ENCODE results near the gene MFRP.

The MFRP gene

GRCh38 chr11:119336744-119337469 is 9.6 kb downstream of the MFRP start:
- no peak for DNase-seq

- DNase-seq, result no peak
Measured at GRCh38 chr11:119335655-119336543, 10.6 kb downstream of the MFRP start.

GRCh38 chr11:119335091-119335654 is 11.3 kb downstream of the MFRP start:
- DNase-seq, result no peak

- DNase-seq, result peak; percentile 89
Measured at GRCh38 chr11:119334174-119334930, 12.2 kb downstream of the MFRP start, which contains the start of gene RNF26. Gene RNF26 (plus strand): TSS chr11:119334527. CDS start chr11:119335123, 596 bp downstream.

DNA sequence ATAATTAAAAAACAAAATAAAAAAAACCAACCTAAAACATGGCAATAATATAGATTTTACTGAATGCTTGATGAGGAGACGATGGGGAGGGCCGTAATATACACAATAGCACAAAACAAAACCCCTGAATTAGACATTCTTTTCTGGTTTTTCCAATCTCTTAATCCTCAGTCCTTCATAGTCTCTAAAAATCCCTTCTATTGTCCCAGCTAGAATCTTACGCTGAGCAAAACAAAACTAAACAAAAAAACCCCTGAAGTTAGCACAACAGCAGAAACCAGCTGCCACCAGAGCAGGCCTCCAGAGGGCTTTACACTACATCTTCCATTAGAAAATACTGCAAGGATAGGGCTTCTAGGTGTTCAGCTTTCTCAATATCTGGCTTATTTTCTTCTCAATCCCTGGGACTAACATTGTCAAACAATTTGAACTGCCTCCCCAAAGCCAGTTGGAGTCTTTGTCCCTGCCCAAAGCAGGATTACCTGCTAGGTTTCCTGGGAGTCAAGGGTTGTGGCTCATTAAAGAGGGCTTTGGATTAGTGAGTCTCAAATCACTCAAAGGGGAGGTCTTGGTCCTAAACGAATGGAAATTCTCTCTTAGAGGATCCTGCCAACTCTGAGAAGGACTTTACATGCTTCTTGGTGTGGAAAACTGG is 14.3 kb downstream of the MFRP start:
- DNase-seq, result no peak

DNA sequence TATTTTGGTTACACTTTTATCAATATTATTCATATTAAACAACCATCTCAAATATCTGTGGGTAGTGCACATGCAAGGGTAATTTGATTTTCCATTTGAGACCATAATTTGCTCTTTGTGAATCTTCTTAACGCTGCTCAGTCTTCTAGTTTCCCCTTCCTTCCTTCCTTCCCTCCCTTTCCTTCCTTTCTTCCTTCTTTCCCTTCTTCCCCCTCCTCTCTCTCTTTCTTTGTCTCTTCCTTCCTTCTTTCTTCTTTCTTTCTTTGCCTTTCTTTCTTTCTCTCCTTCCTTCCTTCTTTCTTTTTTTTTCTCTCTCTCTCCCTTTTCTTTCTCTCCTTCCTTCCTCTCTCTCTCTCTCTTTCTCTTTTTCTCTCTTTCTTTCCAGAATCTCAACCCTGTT is 16.3 kb downstream of the MFRP start:
- DNase-seq, result no peak

DNA sequence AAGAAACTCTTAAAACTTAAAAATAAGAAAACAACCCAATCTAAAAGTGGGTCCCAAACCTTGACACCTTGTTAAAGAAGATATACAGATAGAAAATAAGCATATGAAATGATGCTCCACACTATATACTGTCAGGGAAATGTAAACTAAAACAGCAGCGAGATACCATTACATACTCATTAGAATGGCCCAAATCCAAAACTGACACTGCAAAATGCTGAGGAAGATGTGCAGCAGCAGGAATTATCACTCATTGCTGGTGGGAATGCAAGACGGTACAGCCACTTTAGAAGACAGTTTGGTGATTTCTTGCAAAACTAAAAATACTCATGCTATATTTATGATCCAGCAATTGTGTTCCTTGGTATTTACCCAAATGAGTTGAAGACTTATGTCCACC is 17.2 kb downstream of the MFRP start:
- DNase-seq, result no peak

- DNase-seq, result no peak
Measured at GRCh38 chr11:119324189-119324588, 22.3 kb downstream of the MFRP start.

GRCh38 chr11:119323532-119324033 is 22.9 kb downstream of the MFRP start:
- peak; percentile 77 for DNase-seq

GRCh38 chr11:119322921-119323531 is 23.5 kb downstream of the MFRP start:
- no peak for DNase-seq

DNA sequence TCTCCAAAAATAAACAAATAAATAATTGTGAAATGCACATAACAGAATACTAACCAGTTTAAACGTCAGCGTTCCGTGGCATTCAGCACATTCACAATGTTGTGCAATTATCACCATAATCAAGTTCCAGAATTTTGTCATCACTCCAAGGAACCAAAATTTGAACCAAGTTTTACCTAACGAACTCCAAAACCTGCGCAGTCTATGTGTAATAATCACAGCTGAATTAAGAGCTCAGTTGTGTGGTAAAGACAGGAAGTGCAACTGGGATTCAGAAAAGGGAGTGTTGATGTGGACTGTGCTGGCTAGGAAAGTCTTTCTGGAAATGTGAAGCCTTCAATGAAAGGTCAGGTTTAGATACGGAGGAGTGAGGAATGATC is 24.2 kb downstream of the MFRP start:
- no peak for DNase-seq

GRCh38 chr11:119320776-119321524 is 25.6 kb downstream of the MFRP start:
- peak; percentile 45 for DNase-seq

- no peak for DNase-seq
Measured at GRCh38 chr11:119320240-119320775, 26.2 kb downstream of the MFRP start.

- no peak for DNase-seq
Measured at GRCh38 chr11:119319700-119320239, 26.7 kb downstream of the MFRP start.

DNA sequence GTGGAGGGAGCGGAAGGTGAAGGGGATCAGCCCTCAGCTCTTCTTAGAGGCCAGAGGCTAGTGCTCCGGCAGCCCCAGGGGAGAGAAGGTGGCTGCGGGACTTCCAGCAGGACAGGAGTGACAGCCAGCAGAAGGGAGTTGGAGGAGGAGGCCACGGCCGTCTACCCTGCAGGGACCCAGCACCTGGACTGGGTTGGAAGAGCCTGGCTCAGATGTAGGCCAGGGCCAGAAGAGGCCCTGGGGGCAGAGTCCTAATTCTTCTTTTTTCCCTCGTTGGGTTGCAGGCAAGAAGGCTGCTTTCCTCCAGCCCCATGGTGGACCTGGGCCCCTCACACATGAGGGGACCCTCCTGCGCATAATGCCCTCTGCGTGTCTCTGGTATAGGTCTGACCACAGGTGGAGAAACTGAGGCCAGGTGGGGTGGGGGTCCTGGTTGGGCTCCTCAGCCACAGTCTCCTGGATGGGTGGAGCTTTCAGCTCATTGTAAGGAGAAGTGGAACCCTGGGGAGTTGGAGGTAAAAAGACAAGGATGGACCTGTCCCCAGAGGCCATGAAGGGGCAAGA is 27.3 kb downstream of the MFRP start:
- no peak for DNase-seq

DNA sequence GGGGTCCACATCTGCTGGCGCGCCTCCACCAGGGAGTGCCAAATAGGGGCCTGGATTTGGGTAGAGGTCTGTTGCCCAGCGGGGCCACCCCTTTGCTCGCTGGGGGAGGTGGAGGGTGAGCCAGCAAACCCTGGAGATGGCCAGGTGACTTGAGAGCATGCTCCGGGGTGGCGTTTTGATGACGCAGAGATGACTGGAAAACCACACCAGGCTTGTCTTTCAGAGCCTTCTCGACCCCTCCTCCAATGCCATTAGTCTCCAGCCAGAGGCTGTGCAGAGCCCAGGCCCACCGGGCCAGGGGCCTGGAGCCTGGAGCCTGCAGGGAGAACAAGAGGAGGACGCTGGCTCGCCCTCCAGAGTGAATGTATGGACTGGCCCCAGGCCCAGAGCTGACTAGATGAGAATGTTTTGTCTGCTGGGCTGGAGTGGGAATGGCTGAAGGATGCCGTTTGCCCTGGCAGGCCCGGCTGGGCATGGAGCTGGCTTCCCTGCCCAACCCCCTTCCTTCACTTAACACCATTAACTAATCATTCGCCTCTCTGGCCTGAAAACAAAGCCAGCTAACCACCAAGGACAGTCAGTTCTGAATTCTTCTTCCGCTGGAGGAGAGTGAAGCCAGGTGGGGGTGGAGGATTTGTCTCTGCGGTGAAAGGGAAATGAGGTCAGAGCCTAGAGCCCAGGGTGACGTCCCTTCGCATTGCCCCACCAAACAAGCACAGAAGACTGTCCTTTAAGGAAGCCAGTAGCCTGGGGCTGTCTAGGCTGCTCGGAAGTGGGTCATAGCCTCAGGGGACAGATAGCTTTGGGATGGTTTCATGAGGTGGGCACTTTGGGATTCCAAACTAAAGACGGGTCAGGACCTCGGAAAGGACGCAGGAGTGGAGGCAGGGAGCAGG is 28.0 kb downstream of the MFRP start:
- DNase-seq, result no peak

DNA sequence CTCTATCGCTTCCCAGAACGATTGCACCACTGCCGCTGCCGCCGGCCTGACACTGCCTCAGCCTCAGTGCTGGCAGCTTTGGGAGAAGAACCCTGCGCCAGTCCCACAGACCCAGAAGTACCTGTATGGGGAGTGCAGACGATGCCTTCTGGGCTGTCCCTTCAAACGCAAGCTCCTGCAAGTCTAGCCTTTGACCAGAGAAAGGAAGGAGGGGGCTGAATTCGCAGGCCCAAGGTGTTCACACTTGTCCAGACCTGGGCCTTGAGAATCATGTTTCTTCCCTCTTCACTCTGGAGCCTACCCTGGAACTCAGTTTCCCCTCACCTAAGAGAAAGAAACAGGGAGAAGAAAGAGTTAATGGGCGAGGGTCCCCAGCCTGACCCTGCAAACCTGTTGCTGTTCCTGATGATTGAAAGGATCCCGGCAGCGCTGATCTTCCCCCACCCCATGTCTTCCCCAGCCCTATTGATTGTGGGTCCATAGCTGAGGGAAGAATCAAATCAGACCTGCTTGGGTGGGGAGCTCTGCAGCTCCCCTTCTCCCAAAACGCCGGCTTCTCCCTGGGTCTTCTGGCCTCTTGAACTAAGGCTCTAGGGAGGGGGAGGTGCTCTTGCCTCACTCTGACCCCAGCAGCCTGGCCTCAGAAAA is 28.8 kb downstream of the MFRP start:
- no peak for DNase-seq

Measured in stimulated activated CD4-positive, alpha-beta T cell treated with anti-CD3 and anti-CD28 coated beads, Interleukin-4, amount 100 ng/mL, for 1 hour (primary cell).